ENCODE data around the gene IL6R. TPM values are rescaled to one million over a fixed set of nuclear protein-coding genes. Genes with fewer than 3 reads are reported as not detected.
"Not testable (repeated sequence)": the region's sequence is repeated elsewhere in the genome, so short reads cannot be mapped to it uniquely, and the experiment has no call there.

The IL6R gene
- 1 to 10 TPM in 2 of 6 donors, under 1 TPM in 4; 0.28 to 1.3 (median 0.75) TPM for polyA plus RNA-seq (ENCODE audit: low read depth in 6 of 6)

GRCh38 chr1:154404984-154405746 lies at the start of gene IL6R:
Gene IL6R (plus strand): TSS chr1:154405343. CDS start chr1:154405630, 287 bp downstream.
- Mint-ChIP-seq H3K4me1 (peaks cover 33 to 60% (median 57%) of the 10 kb centered on the region in 3 donors), H3K4me3 (peak within 1 kb of the TSS; percentile 80 to 94 (median 89)), H3K36me3 (no peaks in the 10 kb centered on the region), H3K27me3 (peaks cover 0 to 13% (median 7%) of the 10 kb centered on the region in 3 donors), H3K27ac (peak within 1 kb of the TSS in 5 of 6 donors; percentile 44 to 92 (median 69)), H3K9me3 (no peaks in the 10 kb centered on the region)
- peak; percentile 61 to 63 for ATAC-seq (ENCODE audit: low read depth in 2 of 2)
- DNase-seq: peak; percentile 69

- Mint-ChIP-seq H3K9me3 (peaks cover 0 to 2% (median 0%) of the 10 kb centered on the region in 7 donors), H3K27me3 (peaks cover 12 to 44% (median 13%) of the 10 kb centered on the region in 3 donors), H3K4me1 (peaks cover 7 to 12% (median 7%) of the 10 kb centered on the region in 3 donors), H3K4me3 (no peak overlapping the region), H3K36me3 (no peaks in the 10 kb centered on the region), H3K27ac (no peak overlapping the region)
- ATAC-seq (ENCODE audit: low read depth in 2 of 2) (no peak), DNase-seq (no peak)
These were observed 46.6 kb upstream of the IL6R start for GRCh38 chr1:154358519-154358918.

DNA sequence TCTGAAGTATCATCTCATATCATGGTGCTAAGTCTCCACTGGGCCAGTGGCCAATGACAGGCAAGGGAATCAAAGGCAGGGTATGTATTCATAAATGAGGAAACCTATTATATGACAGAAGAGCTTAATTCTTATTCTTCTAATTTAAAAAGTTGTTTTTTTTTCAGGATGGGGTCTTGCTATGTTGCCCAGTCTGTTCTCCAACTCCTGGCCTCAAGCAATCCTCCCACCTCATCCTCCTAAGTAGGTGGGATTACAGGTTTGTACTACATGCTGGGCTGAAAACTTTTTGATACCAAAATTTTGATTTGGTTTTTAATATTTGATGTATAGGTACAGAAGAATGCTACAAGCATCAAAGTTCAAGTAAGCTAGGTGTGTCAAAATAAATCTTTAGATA lies 44.9 kb upstream of the IL6R start:
- Mint-ChIP-seq H3K27ac (no peak overlapping the region), H3K9me3 (peaks cover 0 to 2% (median 0%) of the 10 kb centered on the region in 7 donors), H3K4me3 (no peak overlapping the region), H3K27me3 (peaks cover 0 to 26% (median 7%) of the 10 kb centered on the region in 3 donors), H3K4me1 (no peaks in the 10 kb centered on the region), H3K36me3 (no peaks in the 10 kb centered on the region)
- ATAC-seq (ENCODE audit: low read depth in 2 of 2) (no peak), DNase-seq (no peak)

DNA sequence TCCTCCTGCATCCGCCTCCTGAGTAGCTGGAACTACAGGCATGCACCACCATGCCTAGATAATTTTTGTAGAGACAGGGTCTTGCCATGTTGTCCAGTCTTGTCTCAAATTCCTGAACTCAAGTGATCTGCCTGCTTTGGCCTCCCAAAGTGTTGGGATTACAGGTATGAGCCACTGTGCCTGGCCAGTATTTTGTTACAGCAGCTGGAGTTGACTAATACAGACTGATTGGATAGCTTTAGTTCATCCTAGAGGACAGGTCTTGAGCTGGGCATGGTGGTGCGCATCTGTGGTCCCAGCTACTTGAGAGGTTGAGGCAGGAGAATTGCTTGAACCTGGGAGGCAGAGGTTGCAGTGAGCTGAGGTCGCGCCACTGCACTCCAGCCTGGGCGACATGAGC lies 44.3 kb upstream of the IL6R start:
- not testable (repeated sequence) for ATAC-seq (ENCODE audit: low read depth in 2 of 2); H3K4me1 Mint-ChIP-seq; H3K9me3 Mint-ChIP-seq; H3K4me3 Mint-ChIP-seq; H3K36me3 Mint-ChIP-seq; DNase-seq; H3K27ac Mint-ChIP-seq
- peaks cover 0 to 22% (median 7%) of the 10 kb centered on the region in 3 donors for H3K27me3 Mint-ChIP-seq

GRCh38 chr1:154361357-154361756 lies 43.8 kb upstream of the IL6R start:
- Mint-ChIP-seq H3K27me3 (peaks cover 0 to 27% (median 7%) of the 10 kb centered on the region in 3 donors), H3K4me1 (no peaks in the 10 kb centered on the region), H3K36me3 (no peaks in the 10 kb centered on the region), H3K27ac (no peak overlapping the region), H3K4me3 (no peak overlapping the region), H3K9me3 (peaks cover 0 to 2% (median 0%) of the 10 kb centered on the region in 7 donors)
- DNase-seq (no peak), ATAC-seq (ENCODE audit: low read depth in 2 of 2) (no peak)

DNA sequence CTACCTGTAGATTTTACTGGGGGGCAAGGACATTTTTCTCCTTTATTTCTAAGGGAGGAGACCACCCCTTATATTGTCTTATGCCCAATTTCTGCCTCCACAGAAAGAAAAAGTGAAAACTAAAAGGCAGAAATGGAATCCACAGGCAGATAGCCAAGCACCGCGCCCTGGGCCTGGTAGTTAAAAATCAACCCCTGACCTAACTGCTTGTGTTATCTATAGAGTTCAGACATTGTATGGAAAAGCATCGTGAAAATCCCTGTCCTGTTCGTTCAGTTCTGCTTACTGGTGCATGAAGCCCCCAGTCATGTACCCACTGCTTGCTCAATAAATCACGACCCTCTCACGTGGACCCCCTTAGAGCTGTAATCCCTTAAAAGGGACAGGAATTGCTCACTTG lies 33.7 kb upstream of the IL6R start:
- ATAC-seq (ENCODE audit: low read depth in 2 of 2) (no peak), DNase-seq (no peak)
- no peak overlapping the region for H3K4me3 Mint-ChIP-seq
- no peaks in the 10 kb centered on the region for H3K9me3 Mint-ChIP-seq
- no peak overlapping the region for H3K27ac Mint-ChIP-seq
- H3K36me3 Mint-ChIP-seq: peaks cover 0 to 3% of the 10 kb centered on the region in 2 donors
- H3K4me1 Mint-ChIP-seq: no peaks in the 10 kb centered on the region
- H3K27me3 Mint-ChIP-seq: peaks cover 0 to 9% (median 0%) of the 10 kb centered on the region in 3 donors

DNA sequence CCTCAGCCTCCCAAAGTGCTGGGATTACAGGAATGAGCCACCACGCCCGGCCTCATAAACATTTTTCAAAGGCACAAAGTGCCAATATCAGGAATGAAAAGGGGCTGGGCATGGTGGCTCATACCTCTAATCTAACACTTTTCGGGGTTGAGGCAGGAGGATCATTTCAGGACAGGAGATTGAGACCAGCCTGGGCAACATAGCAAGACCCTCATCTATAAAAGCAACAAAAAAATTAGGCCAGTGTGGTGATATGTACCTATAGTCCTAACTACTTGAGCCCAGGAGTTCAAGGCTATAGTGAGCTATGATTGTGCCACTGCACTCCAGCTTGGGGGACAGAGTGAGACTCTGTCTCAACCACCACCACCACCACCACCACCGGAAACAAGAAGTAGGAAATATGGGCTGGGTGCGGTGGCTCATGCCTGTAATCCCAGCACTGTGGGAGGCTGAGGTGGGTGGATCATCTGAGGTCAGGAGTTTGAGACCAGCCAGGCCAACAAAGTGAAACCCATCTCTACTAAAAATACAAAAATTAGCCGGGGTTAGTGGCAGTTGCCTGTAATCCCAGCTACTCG lies 31.3 kb upstream of the IL6R start:
- H3K4me3 Mint-ChIP-seq; DNase-seq; ATAC-seq (ENCODE audit: low read depth in 2 of 2): not testable (repeated sequence)

GRCh38 chr1:154379301-154379700 lies 25.8 kb upstream of the IL6R start:
- H3K36me3 Mint-ChIP-seq: no peaks in the 10 kb centered on the region
- no peaks in the 10 kb centered on the region for H3K27me3 Mint-ChIP-seq
- no peaks in the 10 kb centered on the region for H3K9me3 Mint-ChIP-seq
- ATAC-seq (ENCODE audit: low read depth in 2 of 2) (no peak), DNase-seq (no peak)
- peaks cover 0 to 5% (median 0%) of the 10 kb centered on the region in 3 donors for H3K4me1 Mint-ChIP-seq
- no peak overlapping the region for H3K4me3 Mint-ChIP-seq
- no peak overlapping the region for H3K27ac Mint-ChIP-seq

More for the DNA sequence above, 31.3 kb upstream of the IL6R start:
- H3K4me1 Mint-ChIP-seq, H3K9me3 Mint-ChIP-seq, H3K27ac Mint-ChIP-seq, H3K27me3 Mint-ChIP-seq, H3K36me3 Mint-ChIP-seq: not testable (repeated sequence)

DNA sequence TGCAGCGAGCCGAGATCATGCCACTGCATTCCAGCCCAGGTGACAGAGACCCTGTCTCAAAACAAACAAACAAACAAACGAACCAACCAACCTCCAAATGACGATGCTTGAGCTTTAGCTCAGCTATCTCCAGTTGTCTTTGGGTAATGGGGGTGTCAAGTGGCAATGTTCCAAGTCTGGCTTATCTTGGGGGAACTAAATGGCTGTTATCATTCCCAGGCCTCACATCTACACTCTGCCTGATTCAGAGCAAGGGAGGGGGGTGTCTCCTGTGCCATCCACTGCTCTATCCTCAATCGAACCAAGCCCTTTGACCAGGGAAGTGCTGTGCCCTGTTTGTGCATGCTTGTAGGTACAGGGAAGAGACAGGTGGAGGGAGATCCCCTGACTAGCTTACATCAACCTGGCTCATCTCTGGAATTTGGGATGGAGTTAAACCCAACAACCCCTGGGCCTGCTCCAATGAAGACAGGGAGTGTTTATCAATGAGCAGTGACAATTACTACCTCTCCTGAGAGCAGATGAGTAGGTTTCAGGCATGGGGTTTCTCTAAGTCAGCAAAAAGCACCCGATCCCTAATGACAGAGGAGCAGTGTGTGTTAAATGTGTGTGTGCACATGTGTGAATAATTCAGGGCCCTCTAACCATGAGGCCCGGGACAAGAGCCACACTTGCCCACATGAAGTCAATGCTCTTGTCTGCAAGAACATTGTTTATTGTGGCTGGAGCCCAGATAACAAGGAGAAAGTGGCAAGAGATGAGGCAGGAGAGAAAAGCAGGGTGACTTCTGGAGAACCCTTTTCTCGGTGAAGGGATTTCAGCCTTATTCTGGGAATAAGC lies 20.3 kb upstream of the IL6R start:
- DNase-seq (no peak), ATAC-seq (ENCODE audit: low read depth in 2 of 2) (no peak)
- no peaks in the 10 kb centered on the region for H3K36me3 Mint-ChIP-seq
- H3K4me3 Mint-ChIP-seq: peak overlapping the region in 2 of 8 donors; percentile 48 to 60
- H3K4me1 Mint-ChIP-seq: peaks cover 16 to 25% (median 20%) of the 10 kb centered on the region in 3 donors
- H3K27me3 Mint-ChIP-seq: no peaks in the 10 kb centered on the region
- H3K9me3 Mint-ChIP-seq: peaks cover 0 to 8% (median 2%) of the 10 kb centered on the region in 7 donors
- peak overlapping the region in 3 of 6 donors; percentile 56 to 88 (median 85) for H3K27ac Mint-ChIP-seq

- H3K4me1 Mint-ChIP-seq: peaks cover 16 to 20% (median 20%) of the 10 kb centered on the region in 3 donors
- H3K9me3 Mint-ChIP-seq: peaks cover 0 to 8% (median 2%) of the 10 kb centered on the region in 7 donors
- H3K4me3 Mint-ChIP-seq: peak overlapping the region in 2 of 8 donors; percentile 31 to 54
- ATAC-seq (ENCODE audit: low read depth in 2 of 2) (peak in 1 of 2 donors; percentile 89), DNase-seq (no peak)
- peak overlapping the region in 3 of 6 donors; percentile 0 to 85 (median 12) for H3K27ac Mint-ChIP-seq
- no peaks in the 10 kb centered on the region for H3K27me3 Mint-ChIP-seq
- no peaks in the 10 kb centered on the region for H3K36me3 Mint-ChIP-seq
These were observed 18.3 kb upstream of the IL6R start for GRCh38 chr1:154386643-154387352.

- H3K27me3 Mint-ChIP-seq: peaks cover 2 to 16% (median 13%) of the 10 kb centered on the region in 3 donors
- H3K36me3 Mint-ChIP-seq: no peaks in the 10 kb centered on the region
- H3K4me3 Mint-ChIP-seq: no peak overlapping the region
- H3K27ac Mint-ChIP-seq: peak overlapping the region in 1 of 6 donors; percentile 47
- DNase-seq (no peak), ATAC-seq (ENCODE audit: low read depth in 2 of 2) (no peak)
- peaks cover 4 to 6% (median 6%) of the 10 kb centered on the region in 3 donors for H3K4me1 Mint-ChIP-seq
- peaks cover 0 to 2% (median 0%) of the 10 kb centered on the region in 7 donors for H3K9me3 Mint-ChIP-seq
These were observed 13.9 kb upstream of the IL6R start for GRCh38 chr1:154391086-154391770.

- H3K27ac Mint-ChIP-seq: no peak overlapping the region
These were observed 7.0 kb upstream of the IL6R start for GRCh38 chr1:154398141-154398540.

More at GRCh38 chr1:154398141-154398540, 7.0 kb upstream of the IL6R start:
- peaks cover 0 to 2% (median 0%) of the 10 kb centered on the region in 3 donors for H3K4me1 Mint-ChIP-seq
- H3K27me3 Mint-ChIP-seq: peaks cover 11 to 22% (median 18%) of the 10 kb centered on the region in 3 donors
- H3K9me3 Mint-ChIP-seq: no peaks in the 10 kb centered on the region
- H3K4me3 Mint-ChIP-seq: no peak overlapping the region
- no peaks in the 10 kb centered on the region for H3K36me3 Mint-ChIP-seq
- no peak for DNase-seq
- no peak for ATAC-seq (ENCODE audit: low read depth in 2 of 2)

Data from naive B cell (primary cell).